Neural progenitor cell (in vitro differentiated cells): Measurements from ENCODE around the gene TMEM30B. TPM values are rescaled to one million over a fixed set of nuclear protein-coding genes. Genes with fewer than 3 reads are reported as not detected.
"Not testable (repeated sequence)": the region's sequence is repeated elsewhere in the genome, so short reads cannot be mapped to it uniquely, and the experiment has no call there.

Experiments used
- DNase-seq: peaks from one replicate; pipeline ENCODE4 v3.0.0-alpha.2; 2016; ENCODE audit warnings: low spot score
- H2AFZ ChIP-seq: fragments of 200-600 bp; sonication (generic); replicated peaks from 2 replicates; pipeline ENCODE4 v1.6.1; 2016; ENCODE audit warnings: antibody characterized with exemption
- H3F3A ChIP-seq: fragments of 200-600 bp; sonication (generic); 2 replicates; pipeline ENCODE4 v1.6.1; 2016; ENCODE audit warnings: antibody characterized with exemption, low read depth
- H3K27ac ChIP-seq: fragments of 200-600 bp; sonication (generic); 2 replicates; pipeline ENCODE4 v1.5.1; 2016; ENCODE audit warnings: mild to moderate bottlenecking
- H3K27me3 ChIP-seq: fragments of 200-600 bp; sonication (generic); 2 replicates; pipeline ENCODE4 v1.6.1; 2016; ENCODE audit warnings: mild to moderate bottlenecking, moderate library complexity
- H3K36me3 ChIP-seq: fragments of 200-600 bp; sonication (generic); 2 replicates; pipeline ENCODE4 v1.5.1; 2016
- H3K4me1 ChIP-seq: fragments of 200-600 bp; sonication (generic); 2 replicates; pipeline ENCODE4 v1.6.1; 2016; ENCODE audit warnings: mixed run types
- H3K4me2 ChIP-seq: fragments of 200-600 bp; sonication (generic); 2 replicates; pipeline ENCODE4 v1.6.1; 2016
- H3K4me3 ChIP-seq: fragments of 200-600 bp; sonication (generic); 2 replicates; pipeline ENCODE4 v1.5.1; 2016
- H3K79me2 ChIP-seq: fragments of 200-600 bp; sonication (generic); 2 replicates; pipeline ENCODE4 v1.6.1; 2016; ENCODE audit warnings: low read depth
- H3K9ac ChIP-seq: fragments of 200-600 bp; sonication (generic); 2 replicates; pipeline ENCODE4 v1.6.1; 2016
- H3K9me3 ChIP-seq: fragments of 200-600 bp; sonication (generic); 2 replicates; pipeline ENCODE4 v1.5.1; 2016; ENCODE audit warnings: low read depth
- H4K20me1 ChIP-seq: fragments of 200-600 bp; sonication (generic); 2 replicates; pipeline ENCODE4 v1.6.1; 2016; ENCODE audit warnings: low read depth
- H3K27ac Mint-ChIP-seq: 3 replicates; pipeline ENCODE4 v1.8.0; 2021; ENCODE audit warnings: mixed read lengths
- H3K27me3 Mint-ChIP-seq: 2 replicates; pipeline ENCODE4 v1.8.0; 2022; ENCODE audit warnings: low read depth, mild to moderate bottlenecking, inconsistent platforms, moderate library complexity, mixed read lengths; ENCODE audit not compliant: insufficient read depth
- H3K36me3 Mint-ChIP-seq: 3 replicates; pipeline ENCODE4 v1.8.0; 2021; ENCODE audit warnings: mixed read lengths
- H3K4me1 Mint-ChIP-seq: 3 replicates; pipeline ENCODE4 v1.8.0; 2021; ENCODE audit warnings: mixed read lengths
- H3K4me3 Mint-ChIP-seq: 3 replicates; pipeline ENCODE4 v1.8.0; 2021; ENCODE audit warnings: mild to moderate bottlenecking, moderate library complexity, mixed read lengths
- H3K9me3 Mint-ChIP-seq: 3 replicates; pipeline ENCODE4 v1.8.0; 2020; ENCODE audit warnings: mixed read lengths
- CTCF ChIP-seq: fragments of 200-600 bp; sonication (generic); IDR thresholded peaks from 2 replicates; pipeline ENCODE4 v1.5.1; 2017; ENCODE audit warnings: antibody characterized with exemption, mild to moderate bottlenecking
- EZH2 ChIP-seq: fragments of 200-600 bp; sonication (generic); IDR thresholded peaks from 2 replicates; pipeline ENCODE4 v1.6.1; 2017; ENCODE audit warnings: antibody characterized with exemption, mild to moderate bottlenecking, moderate library complexity
- EZH2phosphoT487 ChIP-seq: fragments of 200-600 bp; sonication (generic); IDR thresholded peaks from 2 replicates; pipeline ENCODE4 v1.6.1; 2017; ENCODE audit warnings: antibody characterized with exemption
- total RNA-seq: library from RNA; depleted of rRNA; stranded (reverse); fragments of >200 nt; gene quantifications from 2 replicates; pipeline ENCODE4 v1.2.3, GENCODE V29; 2015; ENCODE audit warnings: low replicate concordance

The TMEM30B gene
- total RNA-seq, 1 donor from 2014 or later = 0.07 TPM

- Histone ChIP-seq H2AFZ (no peak overlapping the region), H3K4me3 (no peak overlapping the region), H3K79me2 (no peaks in the 10 kb centered on the region), H3K9me3 (no peaks in the 10 kb centered on the region), H4K20me1 (no peaks in the 10 kb centered on the region), H3K4me2 (no peak overlapping the region), H3K27ac (no peak overlapping the region), H3K9ac (no peak overlapping the region), H3K4me1 (peaks cover 12% of the 10 kb centered on the region), H3F3A (no peaks in the 10 kb centered on the region), H3K27me3 (peaks cover 54% of the 10 kb centered on the region), H3K36me3 (no peaks in the 10 kb centered on the region)
- Mint-ChIP-seq H3K27me3 (peaks cover 25% of the 10 kb centered on the region), H3K4me3 (no peak overlapping the region), H3K9me3 (peaks cover 12% of the 10 kb centered on the region), H3K27ac (no peak overlapping the region), H3K4me1 (peaks cover 10% of the 10 kb centered on the region), H3K36me3 (no peaks in the 10 kb centered on the region)
- TF ChIP-seq EZH2phosphoT487 = no peak
- TF ChIP-seq EZH2 = no peak
- no peak for TF ChIP-seq CTCF
- DNase-seq = no peak
These were observed 38.6 kb upstream of the TMEM30B start for GRCh38 chr14:61319706-61320105.

- Mint-ChIP-seq H3K36me3 (no peaks in the 10 kb centered on the region), H3K4me1 (peaks cover 10% of the 10 kb centered on the region), H3K27me3 (peaks cover 23% of the 10 kb centered on the region), H3K4me3 (no peak overlapping the region), H3K9me3 (peaks cover 12% of the 10 kb centered on the region), H3K27ac (no peak overlapping the region)
- H4K20me1 ChIP-seq = no peaks in the 10 kb centered on the region
- peaks cover 48% of the 10 kb centered on the region for H3K27me3 ChIP-seq
- TF ChIP-seq CTCF (no peak), EZH2phosphoT487 (no peak), EZH2 (no peak)
- DNase-seq = no peak
- H3F3A ChIP-seq = no peaks in the 10 kb centered on the region
- no peak overlapping the region for H2AFZ ChIP-seq
- H3K4me1 ChIP-seq = peaks cover 12% of the 10 kb centered on the region
- H3K27ac ChIP-seq = no peak overlapping the region
- no peak overlapping the region for H3K4me3 ChIP-seq
- H3K79me2 ChIP-seq = no peaks in the 10 kb centered on the region
- H3K9ac ChIP-seq = no peak overlapping the region
- no peaks in the 10 kb centered on the region for H3K36me3 ChIP-seq
- H3K4me2 ChIP-seq = no peak overlapping the region
- H3K9me3 ChIP-seq = no peaks in the 10 kb centered on the region
These were observed 37.9 kb upstream of the TMEM30B start for GRCh38 chr14:61319086-61319485.

GRCh38 chr14:61315313-61315712 lies 34.2 kb upstream of the TMEM30B start:
- Histone ChIP-seq H3K4me3 (no peak overlapping the region), H3K9me3 (no peaks in the 10 kb centered on the region), H3K79me2 (no peaks in the 10 kb centered on the region), H3K27ac (no peak overlapping the region), H3K4me2 (no peak overlapping the region), H2AFZ (no peak overlapping the region), H3K9ac (no peak overlapping the region), H3K4me1 (no peaks in the 10 kb centered on the region), H4K20me1 (no peaks in the 10 kb centered on the region), H3K36me3 (no peaks in the 10 kb centered on the region), H3F3A (no peaks in the 10 kb centered on the region), H3K27me3 (peaks cover 11% of the 10 kb centered on the region)
- peaks cover 11% of the 10 kb centered on the region for H3K9me3 Mint-ChIP-seq
- no peak for DNase-seq
- H3K4me1 Mint-ChIP-seq = no peaks in the 10 kb centered on the region
- H3K27me3 Mint-ChIP-seq = peaks cover 5% of the 10 kb centered on the region
- H3K36me3 Mint-ChIP-seq = peaks cover 2% of the 10 kb centered on the region
- H3K27ac Mint-ChIP-seq = no peak overlapping the region
- no peak overlapping the region for H3K4me3 Mint-ChIP-seq
- TF ChIP-seq CTCF = no peak
- TF ChIP-seq EZH2phosphoT487 = no peak
- no peak for TF ChIP-seq EZH2

- H3K27ac Mint-ChIP-seq, H3K4me2 ChIP-seq, H4K20me1 ChIP-seq, H3K9me3 ChIP-seq, H3K4me1 Mint-ChIP-seq, H3K4me1 ChIP-seq, H3K36me3 ChIP-seq, H3K27ac ChIP-seq, H3K4me3 ChIP-seq, H3K9ac ChIP-seq, H3K79me2 ChIP-seq, H3K4me3 Mint-ChIP-seq, H3K27me3 Mint-ChIP-seq, H2AFZ ChIP-seq, DNase-seq, H3F3A ChIP-seq, H3K36me3 Mint-ChIP-seq, H3K27me3 ChIP-seq: not testable (repeated sequence)
- H3K9me3 Mint-ChIP-seq = peaks cover 26% of the 10 kb centered on the region
These were observed 27.6 kb upstream of the TMEM30B start for GRCh38 chr14:61308701-61309100.
